Tibial nerve (tissue), 4 donors: ENCODE results near the gene FAM234A. TPM values are rescaled to one million over a fixed set of nuclear protein-coding genes. Genes with fewer than 3 reads are reported as not detected.
"Not testable (repeated sequence)": the region's sequence is repeated elsewhere in the genome, so short reads cannot be mapped to it uniquely, and the experiment has no call there.

Experiments
- DNase-seq, 2 donors: peaks; one replicate each; pipeline ENCODE4 v3.0.0-alpha.2; 2019; ENCODE audit warnings: low spot score in 2 of 2
- H3K27ac ChIP-seq, 4 donors: fragments of 200-600 bp; sonication (generic) in 3 of 4; one replicate each; pipeline ENCODE4 v1.5.1; 2017 to 2019; ENCODE audit warnings: mild to moderate bottlenecking in 1 of 4
- H3K27me3 ChIP-seq, 2 donors: fragments of 200-600 bp; sonication (generic) in 1 of 2; one replicate each; pipeline versions ENCODE4 v1.5.1 to v1.6.0; 2017 to 2019
- H3K36me3 ChIP-seq, 3 donors: fragments of 200-600 bp; sonication (generic); one replicate each; pipeline ENCODE4 v1.5.1; 2018 to 2019
- H3K4me1 ChIP-seq, 4 donors: fragments of 200-600 bp; sonication (generic) in 3 of 4; one replicate each; pipeline ENCODE4 v1.5.1; 2017 to 2019
- H3K4me3 ChIP-seq, 4 donors: fragments of 200-600 bp; sonication (generic) in 3 of 4; one replicate each; pipeline ENCODE4 v1.5.1; 2017 to 2019; ENCODE audit warnings: mild to moderate bottlenecking in 1 of 4, moderate library complexity in 1 of 4
- H3K9me3 ChIP-seq, 4 donors: fragments of 200-600 bp; sonication (generic) in 3 of 4; one replicate each; pipeline ENCODE4 v1.5.1; 2017 to 2019
- CTCF ChIP-seq, 5 experiments: fragments of 200-600 bp in 3 of 5; fragments of 450-650 bp in 2 of 5; sonication (generic) in 3 of 5; IDR thresholded peaks; one replicate each; pipeline ENCODE4 v1.5.1; 2016 to 2019; ENCODE audit warnings: antibody characterized with exemption in 5 of 5, mild to moderate bottlenecking in 3 of 5, moderate library complexity in 2 of 5
- EP300 ChIP-seq, 2 donors: sonication (generic); formaldehyde crosslinking; IDR thresholded peaks; one replicate each; pipeline ENCODE4 v1.6.1; 2017; ENCODE audit warnings: antibody characterized with exemption in 2 of 2, mild to moderate bottlenecking in 1 of 2
- POLR2A ChIP-seq, 2 donors: fragments of 450-650 bp; IDR thresholded peaks; one replicate each; pipeline ENCODE4 v1.6.1; 2017; ENCODE audit warnings: antibody characterized with exemption in 2 of 2, mild to moderate bottlenecking in 2 of 2, moderate library complexity in 2 of 2
- WGBS, 2 donors: methylation state at CpG; one replicate each; pipeline ENCODE4 v1.1.5; 2018; 5-methylcytosine and 5-hydroxymethylcytosine counted together
- total RNA-seq, 4 donors: library from RNA; depleted of rRNA; stranded (reverse); fragments of >200 nt; gene quantifications; one replicate each; pipeline ENCODE4 v1.1.0, GENCODE V29; 2016

The FAM234A gene
- total RNA-seq, 4 donors from 2014 or later, result 73.5 to 192 (median 99.0) TPM

GRCh38 chr16:228151-228851 lies 6.3 kb upstream of the FAM234A start:
- DNase-seq, result no peak
- 12% methylated on average over 9 of the region's 9 CpGs for WGBS, 2 donors
- TF ChIP-seq EP300 (IDR thresholded peaks at IDR 0.05) (no peak), POLR2A (IDR thresholded peaks at IDR 0.05) (no peak), CTCF (IDR thresholded peaks at IDR 0.05) (no peak)

GRCh38 chr16:228852-229730 lies 5.5 kb upstream of the FAM234A start, which contains the start of gene LUC7L:
TSS of gene LUC7L (minus strand) at chr16:229449. CDS start at chr16:229339, 110 bp downstream.
- peak within 1 kb of the TSS; percentile 97 to 100 (median 98) for H3K27ac ChIP-seq
- H3K27me3 ChIP-seq, result no peaks in the 10 kb centered on the region
- H3K4me3 ChIP-seq, result peak within 1 kb of the TSS; percentile 75 to 96 (median 88)
- no peaks in the 10 kb centered on the region for H3K9me3 ChIP-seq
- peaks cover 0 to 34% (median 16%) of the 10 kb centered on the region in 3 donors for H3K36me3 ChIP-seq
- 1 to 3% methylated on average over 56 to 74 of the region's 88 CpGs for WGBS, 2 donors
- TF ChIP-seq CTCF (IDR thresholded peaks at IDR 0.05), result peak in 2 of 5 experiments; percentile 34 to 49
- TF ChIP-seq POLR2A (IDR thresholded peaks at IDR 0.05), result peak; percentile 92 to 99
- peak; percentile 89 to 100 for TF ChIP-seq EP300 (IDR thresholded peaks at IDR 0.05)
- H3K4me1 ChIP-seq, result peaks cover 0 to 35% (median 12%) of the 10 kb centered on the region in 4 donors
- DNase-seq, result peak; percentile 75 to 78

More at GRCh38 chr16:228151-228851, 6.3 kb upstream of the FAM234A start:
- Histone ChIP-seq H3K4me3 (peak overlapping the region; percentile 75 to 96 (median 88)), H3K36me3 (peaks cover 0 to 42% (median 22%) of the 10 kb centered on the region in 3 donors), H3K27me3 (no peaks in the 10 kb centered on the region), H3K27ac (peak overlapping the region; percentile 97 to 100 (median 98)), H3K9me3 (no peaks in the 10 kb centered on the region), H3K4me1 (peaks cover 0 to 31% (median 12%) of the 10 kb centered on the region in 4 donors)

GRCh38 chr16:229731-230281 lies 4.8 kb upstream of the FAM234A start:
- TF ChIP-seq EP300 (IDR thresholded peaks at IDR 0.05) (no peak), POLR2A (IDR thresholded peaks at IDR 0.05) (no peak), CTCF (IDR thresholded peaks at IDR 0.05) (no peak)
- Histone ChIP-seq H3K4me1 (peaks cover 0 to 36% (median 12%) of the 10 kb centered on the region in 4 donors), H3K9me3 (no peaks in the 10 kb centered on the region), H3K27me3 (no peaks in the 10 kb centered on the region), H3K27ac (peak overlapping the region; percentile 97 to 100 (median 98)), H3K36me3 (peaks cover 0 to 27% (median 13%) of the 10 kb centered on the region in 3 donors), H3K4me3 (peak overlapping the region; percentile 75 to 96 (median 88))
- no peak for DNase-seq
- 81 to 84% methylated on average over 22 of the region's 22 CpGs for WGBS, 2 donors

GRCh38 chr16:230351-230750 lies 4.3 kb upstream of the FAM234A start:
- not testable (repeated sequence) for H3K27ac ChIP-seq, DNase-seq, H3K4me3 ChIP-seq, H3K27me3 ChIP-seq, H3K9me3 ChIP-seq
- Histone ChIP-seq H3K36me3 (peaks cover 0 to 21% (median 9%) of the 10 kb centered on the region in 3 donors), H3K4me1 (peaks cover 0 to 38% (median 13%) of the 10 kb centered on the region in 4 donors)
- WGBS, 2 donors, result 96% methylated on average over 18 of the region's 18 CpGs

- no peak overlapping the region for H3K27ac ChIP-seq
- WGBS, 2 donors, result 80 to 90% methylated on average over 22 of the region's 22 CpGs
- H3K27me3 ChIP-seq, result no peaks in the 10 kb centered on the region
- H3K4me1 ChIP-seq, result peaks cover 0 to 44% (median 18%) of the 10 kb centered on the region in 4 donors
- DNase-seq, result no peak
- peaks cover 0 to 15% (median 4%) of the 10 kb centered on the region in 3 donors for H3K36me3 ChIP-seq
- TF ChIP-seq CTCF (IDR thresholded peaks at IDR 0.05), result no peak
- no peak for TF ChIP-seq EP300 (IDR thresholded peaks at IDR 0.05)
- no peak for TF ChIP-seq POLR2A (IDR thresholded peaks at IDR 0.05)
- no peaks in the 10 kb centered on the region for H3K9me3 ChIP-seq
- no peak overlapping the region for H3K4me3 ChIP-seq
These were observed 3.7 kb upstream of the FAM234A start for GRCh38 chr16:230949-231348.
